SK-N-SH (cell line): ENCODE results near the gene GRIK1. TPM values are rescaled to one million over a fixed set of nuclear protein-coding genes. Genes with fewer than 3 reads are reported as not detected.

Experiments
- CTCF ChIA-PET: fragments of 300-600, 350-600 bp; formaldehyde crosslinking; extraction: SDS; loops from one replicate; lab custom pipeline; 2021; lab: Yijun Ruan, JAX
- POLR2A ChIA-PET: fragments of 350-600 bp; sonication (Branson Sonifier 250); formaldehyde crosslinking; extraction: SDS; loops from one replicate; lab custom pipeline; 2020; ENCODE audit warnings: antibody characterized with exemption, inconsistent platforms; lab: Yijun Ruan, JAX
- DNase-seq: peaks from one replicate; pipeline ENCODE4 v3.0.0; 2012
- H2AFZ ChIP-seq: fragments of 200-600 bp; sonication (generic); 2 replicates; pipeline ENCODE4 v1.8.1; 2016; ENCODE audit warnings: antibody characterized with exemption, mild to moderate bottlenecking, low read depth
- H3F3A ChIP-seq: fragments of 200-600 bp; sonication (generic); replicated peaks from 2 replicates; pipeline ENCODE3; 2016; ENCODE audit warnings: antibody characterized with exemption, mild to moderate bottlenecking; ENCODE audit not compliant: insufficient read depth
- H3K27ac ChIP-seq, 2 experiments: fragments of 200-500 bp in 1 of 2; fragments of 200-600 bp in 1 of 2; sonication (Bioruptor generic) in 1 of 2; sonication (generic), shearing (Covaris generic) in 1 of 2; 2 replicates each; pipeline versions ENCODE4 v1.5.1 to v1.6.1; 2014 to 2016; ENCODE audit warnings: low read depth in 2 of 2, inconsistent platforms in 1 of 2, low read length in 1 of 2, mild to moderate bottlenecking in 1 of 2, mixed read lengths in 1 of 2
- H3K27me3 ChIP-seq: fragments of 200-600 bp; sonication (generic), shearing (Covaris generic); 2 replicates; pipeline ENCODE4 v1.6.1; 2016; ENCODE audit warnings: mixed run types; ENCODE audit not compliant: insufficient read depth
- H3K36me3 ChIP-seq, 2 experiments: fragments of 200-500 bp in 1 of 2; fragments of 200-600 bp in 1 of 2; sonication (Bioruptor generic) in 1 of 2; sonication (generic) in 1 of 2; replicated peaks in 1 of 2; 2 replicates each; pipeline versions ENCODE3 to v1.5.1; 2014 to 2016; ENCODE audit warnings: low read length in 1 of 2, mild to moderate bottlenecking in 1 of 2; ENCODE audit not compliant: insufficient read depth in 2 of 2, control insufficient read depth in 1 of 2
- H3K4me1 ChIP-seq, 2 experiments: fragments of 200-500 bp in 1 of 2; fragments of 200-600 bp in 1 of 2; sonication (Bioruptor generic) in 1 of 2; sonication (generic), shearing (Covaris generic) in 1 of 2; 2 replicates each; pipeline versions ENCODE4 v1.5.1 to v1.6.1; 2014 to 2016; ENCODE audit warnings: low read depth in 1 of 2, low read length in 1 of 2, mixed run types in 1 of 2; ENCODE audit not compliant: insufficient read depth in 2 of 2, control insufficient read depth in 1 of 2
- H3K4me2 ChIP-seq: fragments of 200-600 bp; sonication (generic), shearing (Covaris generic); 2 replicates; pipeline ENCODE4 v1.6.1; 2017; ENCODE audit warnings: mixed run types
- H3K4me3 ChIP-seq, 2 experiments: fragments of 200-500 bp in 1 of 2; fragments of 200-600 bp in 1 of 2; sonication (Bioruptor generic) in 1 of 2; sonication (generic), shearing (Covaris generic) in 1 of 2; 2 replicates each; pipeline versions ENCODE4 v1.5.1 to v1.8.1; 2014 to 2016; ENCODE audit warnings: low read depth in 2 of 2, inconsistent platforms in 1 of 2, low read length in 1 of 2, mild to moderate bottlenecking in 1 of 2, mixed read lengths in 1 of 2, moderate library complexity in 1 of 2
- H3K79me2 ChIP-seq: fragments of 200-600 bp; sonication (generic); 2 replicates; pipeline ENCODE4 v1.8.1; 2017; ENCODE audit warnings: mild to moderate bottlenecking; ENCODE audit not compliant: insufficient read depth
- H3K9ac ChIP-seq: fragments of 200-600 bp; sonication (generic); 2 replicates; pipeline ENCODE4 v1.6.1; 2017; ENCODE audit warnings: mixed run types
- H3K9me2 ChIP-seq: fragments of 200-600 bp; sonication (generic); 2 replicates; pipeline ENCODE4 v1.6.1; 2017; ENCODE audit warnings: mixed run types
- H3K9me3 ChIP-seq: fragments of 200-600 bp; sonication (generic); 2 replicates; pipeline ENCODE4 v1.6.1; 2017; ENCODE audit warnings: mixed run types, mild to moderate bottlenecking, moderate library complexity
- H4K20me1 ChIP-seq: fragments of 200-600 bp; sonication (generic); 2 replicates; pipeline ENCODE4 v1.6.1; 2017; ENCODE audit warnings: mild to moderate bottlenecking, mixed run types; ENCODE audit not compliant: insufficient read depth
- CHD2 ChIP-seq: fragments of 150-350 bp; IDR thresholded peaks from 2 replicates; pipeline ENCODE4 v1.6.1; 2018; ENCODE audit warnings: low read length; ENCODE audit not compliant: partially characterized antibody
- EP300 ChIP-seq, 2 experiments: IDR thresholded peaks; 2 replicates each; pipeline versions ENCODE4 v1.4.0 to v1.6.1; 2012; ENCODE audit warnings: borderline replicate concordance in 1 of 2, low read depth in 1 of 2, low read length in 1 of 2
- EZH2phosphoT487 ChIP-seq: fragments of 200-600 bp; sonication (generic); IDR thresholded peaks from 2 replicates; pipeline ENCODE4 v1.6.1; 2017; ENCODE audit warnings: low read depth, mixed run types, mild to moderate bottlenecking, antibody characterized with exemption, moderate library complexity, borderline replicate concordance
- JUND ChIP-seq: IDR thresholded peaks from 2 replicates; pipeline ENCODE4 v1.4.0; 2012
- MXI1 ChIP-seq: IDR thresholded peaks from 2 replicates; pipeline ENCODE4 v1.6.1; 2012; ENCODE audit warnings: mild to moderate bottlenecking, low read depth, low read length, improper control_type of control experiment
- NFIC ChIP-seq: IDR thresholded peaks from 2 replicates; pipeline ENCODE4 v1.4.0; 2012; ENCODE audit warnings: borderline replicate concordance
- PBX3 ChIP-seq: IDR thresholded peaks from 2 replicates; pipeline ENCODE4; 2012
- RFX5 ChIP-seq: IDR thresholded peaks from 2 replicates; pipeline ENCODE4 v1.6.1; 2012; ENCODE audit warnings: mild to moderate bottlenecking, improper control_type of control experiment, low read length
- RXRA ChIP-seq: IDR thresholded peaks from 2 replicates; pipeline ENCODE4 v1.4.0; 2012; ENCODE audit warnings: low read depth, mild to moderate bottlenecking, borderline replicate concordance
- TAF1 ChIP-seq: IDR thresholded peaks from 2 replicates; pipeline ENCODE4 v1.6.1; 2012; ENCODE audit warnings: low read depth, mild to moderate bottlenecking, low read length, moderate library complexity, borderline replicate concordance
- TEAD4 ChIP-seq: IDR thresholded peaks from 2 replicates; pipeline ENCODE4 v1.4.0; 2012; ENCODE audit warnings: mild to moderate bottlenecking, borderline replicate concordance; ENCODE audit not compliant: insufficient read depth
- USF1 ChIP-seq: IDR thresholded peaks from 2 replicates; pipeline ENCODE4 v1.4.0; 2012; ENCODE audit warnings: low read depth, borderline replicate concordance
- USF2 ChIP-seq: fragments of 150-350 bp; IDR thresholded peaks from 2 replicates; pipeline ENCODE4 v1.6.1; 2017; ENCODE audit warnings: antibody characterized with exemption, low read length, low read depth, borderline replicate concordance
- WGBS: methylation state at CpG from one replicate; pipeline ENCODE4 v1.1.6; 2017; ENCODE audit warnings: low lambda C conversion rate; 5-methylcytosine and 5-hydroxymethylcytosine counted together
- polyA plus RNA-seq, 3 experiments: library from polyadenylated mRNA; depleted of rRNA; stranded (reverse); fragments of >200 nt; gene quantifications; 2 replicates each; pipeline ENCODE4 v1.2.3, GENCODE V29; 2012

The GRIK1 gene
- polyA plus RNA-seq, 1 of the 3 experiments (the other 2 are of a cell fraction): not detected

- no peak for DNase-seq
- no peaks in the 10 kb centered on the region for H3F3A ChIP-seq
- H3K9me3 ChIP-seq: no peaks in the 10 kb centered on the region
- H3K9ac ChIP-seq: no peak overlapping the region
- ChIA-PET CTCF (no interaction called here), POLR2A (no interaction called here)
- no peaks in the 10 kb centered on the region for H4K20me1 ChIP-seq
- TF ChIP-seq TAF1: no peak
- no peak for TF ChIP-seq CHD2
- no peak for TF ChIP-seq EP300 (IDR thresholded peaks at IDR 0.05; ENCODE audit: borderline replicate concordance in 1 of 2, low read depth in 1 of 2, low read length in 1 of 2)
- TF ChIP-seq RXRA: no peak
- TF ChIP-seq MXI1: no peak
- no peak for TF ChIP-seq PBX3
- TF ChIP-seq USF1: no peak
- no peak for TF ChIP-seq TEAD4
- no peak for TF ChIP-seq RFX5
- no peak overlapping the region for H3K4me3 ChIP-seq
- 0% methylated on average over 1 of the region's 1 CpG for WGBS
- H3K4me1 ChIP-seq: no peaks in the 10 kb centered on the region
- no peak overlapping the region for H3K4me2 ChIP-seq
- no peaks in the 10 kb centered on the region; the same call in 1 of the 2 replicates for H3K27me3 ChIP-seq
- no peak overlapping the region for H3K27ac ChIP-seq
- no peak overlapping the region for H2AFZ ChIP-seq
- H3K9me2 ChIP-seq: no peaks in the 10 kb centered on the region
- no peaks in the 10 kb centered on the region for H3K36me3 ChIP-seq
- H3K79me2 ChIP-seq: no peaks in the 10 kb centered on the region
Measured at GRCh38 chr21:29738730-29739129, 201.1 kb downstream of the GRIK1 start.

GRCh38 chr21:29737186-29737585 is 202.6 kb downstream of the GRIK1 start:
- Histone ChIP-seq H3F3A (no peaks in the 10 kb centered on the region), H3K36me3 (no peaks in the 10 kb centered on the region), H4K20me1 (no peaks in the 10 kb centered on the region), H3K27ac (no peak overlapping the region), H3K9me2 (no peaks in the 10 kb centered on the region), H3K4me1 (no peaks in the 10 kb centered on the region), H2AFZ (no peak overlapping the region), H3K4me3 (no peak overlapping the region), H3K4me2 (no peak overlapping the region), H3K9ac (no peak overlapping the region), H3K79me2 (no peaks in the 10 kb centered on the region), H3K9me3 (no peaks in the 10 kb centered on the region), H3K27me3 (no peaks in the 10 kb centered on the region; the same call in 1 of the 2 replicates)
- CTCF ChIA-PET: interaction anchor here (0.9 kb wide), 1 partner anchor 107 kb away, joined by 3 read pairs; no protein-coding TSS in a partner anchor
- WGBS: 4% methylated on average over 5 of the region's 5 CpGs
- TF ChIP-seq TEAD4 (no peak), JUND (no peak), EZH2phosphoT487 (no peak), USF2 (no peak), RXRA (no peak), NFIC (no peak)
- no peak for DNase-seq
- POLR2A ChIA-PET: no interaction called here
